ENCODE results near the gene NEK8.

- no peak for TF ChIP-seq CTCF (IDR thresholded peaks at IDR 0.05)
- no peak for TF ChIP-seq POLR2A (IDR thresholded peaks at IDR 0.05)
- TF ChIP-seq POLR2AphosphoS5 (IDR thresholded peaks at IDR 0.05), result no peak
- no peak for TF ChIP-seq EP300 (IDR thresholded peaks at IDR 0.05)
These were observed 45.6 kb downstream of the NEK8 start for GRCh38 chr17:28774206-28774605.
